Kidney epithelial cell (primary cell): ENCODE measurements around the gene ISG20L2. TPM values are rescaled to one million over a fixed set of nuclear protein-coding genes. Genes with fewer than 3 reads are reported as not detected.

Experiments
- DNase-seq: peaks from one replicate; pipeline ENCODE4 v3.0.0-alpha.2; 2010; ENCODE audit warnings: low read depth
- H3K27me3 ChIP-seq: 2 replicates; pipeline ENCODE4 v1.6.0; 2011; ENCODE audit warnings: low read length; ENCODE audit not compliant: control insufficient read depth, insufficient read depth
- H3K36me3 ChIP-seq: 2 replicates; pipeline ENCODE4 v1.5.1; 2011; ENCODE audit warnings: low read length; ENCODE audit not compliant: control insufficient read depth, insufficient read depth
- H3K4me3 ChIP-seq: 2 replicates; pipeline ENCODE4 v1.5.1; 2011; ENCODE audit warnings: low read depth, mild to moderate bottlenecking, control low read depth, low read length
- total RNA-seq: library from RNA; depleted of rRNA; stranded (reverse); fragments of >200 nt; gene quantifications from 2 replicates; pipeline ENCODE4 v1.2.3, GENCODE V29; 2015
- TF ChIP-seq, protein P1 (sequence below): IDR thresholded peaks from 2 replicates; pipeline ENCODE4 v1.5.1; 2011; ENCODE audit warnings: mild to moderate bottlenecking, moderate library complexity, low read length, control low read depth, inconsistent platforms; ENCODE audit not compliant: insufficient read depth, poor library complexity, severe bottlenecking

ISG20L2 gene
- total RNA-seq, 1 donor from 2014 or later = 17.7 TPM

DNA sequence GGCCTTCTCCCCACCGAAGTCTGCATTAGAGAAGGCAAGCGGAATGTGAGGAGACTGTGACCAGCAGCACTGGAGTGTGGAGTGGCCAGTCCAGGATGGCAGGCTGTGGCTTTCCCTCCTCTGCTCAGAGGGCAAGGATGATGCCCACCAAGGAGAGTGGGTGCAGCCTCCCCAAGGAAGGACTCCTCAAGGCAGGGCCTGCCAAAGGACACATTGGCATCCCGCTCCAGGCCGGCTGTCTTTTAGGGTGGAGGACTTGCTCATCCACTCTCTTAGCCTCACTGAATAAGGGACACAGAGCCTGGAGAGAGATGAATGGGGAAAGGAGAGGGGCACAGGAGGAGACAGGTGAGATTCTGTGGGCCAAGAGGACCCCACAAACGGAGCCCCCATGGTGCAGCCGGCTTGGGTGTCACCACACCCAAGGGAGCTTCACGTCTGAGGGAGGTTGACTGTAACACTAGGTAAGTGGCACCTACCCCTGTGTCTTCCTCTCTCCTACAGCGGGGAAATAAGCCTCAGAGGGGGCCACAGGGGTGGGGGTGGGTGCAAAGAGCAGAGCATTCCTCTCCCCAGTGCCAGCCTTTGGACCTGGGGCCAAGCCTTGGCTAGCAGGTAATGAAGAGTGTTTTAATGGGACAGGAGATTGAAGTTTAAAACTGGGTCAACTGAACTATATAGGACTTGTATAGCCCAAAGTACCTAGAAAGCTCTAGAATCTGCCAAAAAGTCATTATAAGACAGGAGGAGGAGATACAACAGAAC is 47.2 kb downstream of the ISG20L2 start:
- no peak for DNase-seq
- H3K4me3 ChIP-seq = no peak overlapping the region
- no peaks in the 10 kb centered on the region for H3K36me3 ChIP-seq
- H3K27me3 ChIP-seq = peaks cover 6% of the 10 kb centered on the region
- TF ChIP-seq, protein P1, sequence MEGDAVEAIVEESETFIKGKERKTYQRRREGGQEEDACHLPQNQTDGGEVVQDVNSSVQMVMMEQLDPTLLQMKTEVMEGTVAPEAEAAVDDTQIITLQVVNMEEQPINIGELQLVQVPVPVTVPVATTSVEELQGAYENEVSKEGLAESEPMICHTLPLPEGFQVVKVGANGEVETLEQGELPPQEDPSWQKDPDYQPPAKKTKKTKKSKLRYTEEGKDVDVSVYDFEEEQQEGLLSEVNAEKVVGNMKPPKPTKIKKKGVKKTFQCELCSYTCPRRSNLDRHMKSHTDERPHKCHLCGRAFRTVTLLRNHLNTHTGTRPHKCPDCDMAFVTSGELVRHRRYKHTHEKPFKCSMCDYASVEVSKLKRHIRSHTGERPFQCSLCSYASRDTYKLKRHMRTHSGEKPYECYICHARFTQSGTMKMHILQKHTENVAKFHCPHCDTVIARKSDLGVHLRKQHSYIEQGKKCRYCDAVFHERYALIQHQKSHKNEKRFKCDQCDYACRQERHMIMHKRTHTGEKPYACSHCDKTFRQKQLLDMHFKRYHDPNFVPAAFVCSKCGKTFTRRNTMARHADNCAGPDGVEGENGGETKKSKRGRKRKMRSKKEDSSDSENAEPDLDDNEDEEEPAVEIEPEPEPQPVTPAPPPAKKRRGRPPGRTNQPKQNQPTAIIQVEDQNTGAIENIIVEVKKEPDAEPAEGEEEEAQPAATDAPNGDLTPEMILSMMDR = no peak

DNA sequence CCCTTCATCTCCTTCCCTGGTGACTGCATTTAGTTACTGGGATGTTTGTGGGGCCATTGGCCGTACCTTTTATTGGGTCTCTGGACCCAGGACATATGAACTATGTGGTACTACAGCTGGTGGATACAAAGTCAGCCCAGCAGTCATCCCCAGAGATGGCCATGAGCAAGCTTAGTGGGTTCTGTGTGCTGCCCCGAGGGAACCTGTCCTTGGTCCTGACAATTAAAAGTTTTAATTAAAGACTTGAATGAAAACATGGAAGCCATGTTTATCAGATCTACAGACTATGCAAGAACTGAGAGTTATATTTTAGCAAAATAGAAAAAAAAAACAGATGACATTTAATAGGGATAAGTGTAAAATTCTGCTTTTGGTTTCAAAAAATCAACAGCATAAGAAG is 48.5 kb downstream of the ISG20L2 start:
- DNase-seq = no peak
- H3K27me3 ChIP-seq = peaks cover 6% of the 10 kb centered on the region
- TF ChIP-seq, protein P1 = no peak
- no peak overlapping the region for H3K4me3 ChIP-seq
- H3K36me3 ChIP-seq = no peaks in the 10 kb centered on the region

DNA sequence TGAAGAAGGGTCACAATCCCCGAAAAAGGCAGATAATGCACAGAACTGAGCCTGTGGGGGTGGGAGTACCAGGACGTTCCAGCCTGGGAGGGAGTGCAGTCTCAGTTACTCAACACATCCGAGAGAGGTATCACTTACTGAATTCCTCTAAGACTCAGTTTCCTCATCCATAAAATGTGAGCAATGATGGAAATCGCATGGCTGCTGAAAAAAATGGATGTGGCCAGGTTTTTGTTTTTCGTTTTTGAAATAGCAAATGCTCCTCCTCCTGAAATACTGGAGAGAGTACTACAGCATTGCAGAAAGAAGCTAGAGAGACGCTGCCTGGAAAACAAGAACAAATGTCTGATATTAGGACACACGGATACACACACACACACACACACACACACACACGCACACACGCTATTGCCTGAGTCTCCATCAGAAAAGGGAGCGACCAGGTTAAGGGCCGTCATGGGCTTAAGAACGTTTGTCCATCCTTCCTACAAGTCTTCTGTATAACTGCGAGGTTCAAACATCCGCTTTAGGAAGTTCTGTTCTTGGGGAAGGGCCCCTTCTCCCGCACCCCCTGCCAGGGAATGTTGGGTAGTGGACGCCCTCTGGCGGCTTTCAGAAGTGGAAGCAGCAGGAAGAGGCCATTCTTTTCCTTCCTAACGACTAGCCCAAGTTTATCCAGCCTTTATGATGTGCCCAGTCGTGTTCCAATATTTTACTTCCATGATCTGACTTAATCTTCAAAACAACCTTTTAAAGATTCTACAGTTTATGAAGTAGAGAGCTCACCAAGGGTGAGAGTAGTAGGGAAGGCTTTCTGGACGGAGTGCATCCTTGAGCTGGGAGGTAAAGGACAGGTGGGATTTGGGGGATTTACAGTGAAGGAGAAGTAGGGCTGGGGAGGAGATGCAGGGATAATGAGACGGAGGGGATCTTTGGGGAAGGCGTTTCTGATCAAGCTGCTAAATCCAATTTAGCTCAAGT is 50.7 kb downstream of the ISG20L2 start:
- H3K4me3 ChIP-seq = peak overlapping the region; percentile 45
- TF ChIP-seq, protein P1 = peak; percentile 94
- peaks cover 6% of the 10 kb centered on the region for H3K27me3 ChIP-seq
- DNase-seq = no peak
- H3K36me3 ChIP-seq = peaks cover 2% of the 10 kb centered on the region

DNA sequence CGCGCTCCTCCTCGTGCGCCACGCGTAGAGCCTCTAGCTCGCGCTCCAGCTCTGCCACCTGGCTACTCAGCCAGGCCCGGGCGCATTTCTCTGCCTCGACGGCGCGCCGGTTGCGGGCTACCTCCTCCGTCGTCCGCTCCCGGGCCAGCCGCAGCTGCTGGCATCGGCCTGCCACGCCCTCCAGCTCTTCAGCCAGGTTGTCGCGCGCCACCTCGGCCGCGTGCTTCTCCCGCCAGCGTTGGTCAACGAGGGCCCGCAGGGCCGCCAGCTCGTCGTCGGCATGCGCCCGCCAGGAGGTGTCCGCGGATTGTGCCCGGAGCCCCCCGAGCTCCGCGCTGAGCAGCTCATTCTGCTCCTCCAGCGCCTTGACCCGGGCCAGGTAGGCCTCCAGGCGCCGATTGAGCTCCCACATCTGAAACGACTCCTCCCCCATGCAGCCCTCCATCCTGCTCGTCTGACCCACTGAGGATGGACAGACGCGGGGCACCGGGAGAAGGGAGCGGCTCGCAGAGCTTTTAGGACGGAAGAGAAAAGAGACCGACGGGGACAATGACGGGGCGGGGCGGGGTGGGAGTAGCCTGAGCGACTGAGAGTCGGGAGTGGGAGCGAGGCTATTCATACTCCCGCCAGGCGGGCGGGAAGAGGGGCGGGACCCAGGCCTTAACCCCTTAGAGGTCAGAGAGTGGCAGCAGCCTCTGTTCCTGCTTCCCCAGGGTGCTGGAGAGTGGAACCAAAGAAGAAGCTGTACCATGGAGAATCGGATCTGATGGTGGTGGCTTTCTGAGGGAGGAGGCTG is 51.5 kb downstream of the ISG20L2 start, which contains the start of gene NES:
TSS of gene NES (minus strand) at position 588 of the 796 bp plus-strand sequence. CDS start at position 445, 143 bp downstream.
- no peak for DNase-seq
- TF ChIP-seq, protein P1 = no peak
- Histone ChIP-seq H3K27me3 (peaks cover 6% of the 10 kb centered on the region), H3K36me3 (peaks cover 2% of the 10 kb centered on the region), H3K4me3 (peak within 1 kb of the TSS; percentile 45)

DNA sequence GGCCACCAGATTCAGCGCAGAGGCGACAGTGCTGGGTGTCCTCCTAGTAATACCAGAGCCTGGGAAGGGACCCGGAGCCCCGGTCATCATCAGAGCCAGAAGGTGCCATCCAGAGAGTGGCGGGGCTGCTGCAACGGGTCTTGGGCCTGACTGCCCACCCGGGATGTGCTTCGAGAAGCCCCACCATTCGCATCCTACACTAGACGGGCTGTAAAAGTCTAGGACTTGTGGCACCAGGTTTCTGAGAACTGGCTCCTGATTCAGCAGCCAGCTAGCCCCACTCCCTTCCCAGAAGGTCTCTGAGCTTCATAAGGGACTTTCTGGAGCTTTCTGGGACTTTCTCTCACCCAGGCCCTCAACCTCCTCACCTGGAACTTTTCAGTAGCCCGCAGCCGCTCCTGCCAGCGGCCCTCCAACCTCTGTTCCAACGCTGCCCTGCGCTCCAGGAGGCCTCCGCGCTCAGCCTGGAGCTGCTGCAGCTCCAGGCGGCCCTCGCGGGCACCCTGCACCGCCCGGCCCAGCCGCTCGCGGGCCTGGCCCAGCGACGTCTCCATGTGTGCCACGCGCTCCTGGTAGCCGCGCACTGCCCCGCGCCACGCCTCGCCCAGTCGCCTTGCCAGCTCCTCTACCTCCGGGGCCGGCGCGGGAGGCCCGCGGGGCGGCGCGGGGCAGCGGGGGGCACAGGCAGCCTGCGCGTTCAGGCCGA is 52.3 kb downstream of the ISG20L2 start:
- Histone ChIP-seq H3K27me3 (peaks cover 6% of the 10 kb centered on the region), H3K4me3 (peak overlapping the region; percentile 45)
- TF ChIP-seq, protein P1 = no peak

More for the DNA sequence above, 52.3 kb downstream of the ISG20L2 start:
- peaks cover 2% of the 10 kb centered on the region for H3K36me3 ChIP-seq
- DNase-seq = no peak
